Measurements from ENCODE around the gene ZC3H14.
A peak's percentile ranks its signal among the peaks of the same experiment; 100 is the strongest.

ZC3H14 gene

DNA sequence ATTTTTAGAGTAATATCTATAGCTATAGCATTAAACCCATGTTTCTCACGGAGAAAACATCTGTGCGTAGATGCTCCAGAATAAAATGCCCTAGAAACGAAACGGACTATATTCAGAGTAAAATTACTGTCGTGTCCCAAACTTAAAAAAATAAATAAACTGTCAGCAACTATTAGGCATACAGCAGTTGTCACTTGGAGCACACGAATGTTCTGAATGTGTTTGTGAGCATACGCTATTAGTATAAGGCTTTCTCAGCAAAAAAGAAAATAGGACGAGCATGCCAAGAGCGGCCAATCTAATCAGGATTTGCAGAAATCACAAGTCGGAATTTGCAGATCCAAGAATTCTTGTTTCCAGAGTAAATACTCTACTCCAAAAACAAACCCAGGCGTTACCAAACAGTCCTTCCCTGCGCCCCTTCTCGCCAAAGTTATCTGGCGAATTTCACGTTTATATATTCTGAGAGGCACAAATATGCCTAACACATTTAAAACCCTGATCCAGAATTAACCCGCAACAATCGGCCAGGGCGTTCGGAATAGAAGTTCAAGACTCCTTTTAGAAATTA lies 8.9 kb upstream of the ZC3H14 start:
- DNase-seq: no peak

DNA sequence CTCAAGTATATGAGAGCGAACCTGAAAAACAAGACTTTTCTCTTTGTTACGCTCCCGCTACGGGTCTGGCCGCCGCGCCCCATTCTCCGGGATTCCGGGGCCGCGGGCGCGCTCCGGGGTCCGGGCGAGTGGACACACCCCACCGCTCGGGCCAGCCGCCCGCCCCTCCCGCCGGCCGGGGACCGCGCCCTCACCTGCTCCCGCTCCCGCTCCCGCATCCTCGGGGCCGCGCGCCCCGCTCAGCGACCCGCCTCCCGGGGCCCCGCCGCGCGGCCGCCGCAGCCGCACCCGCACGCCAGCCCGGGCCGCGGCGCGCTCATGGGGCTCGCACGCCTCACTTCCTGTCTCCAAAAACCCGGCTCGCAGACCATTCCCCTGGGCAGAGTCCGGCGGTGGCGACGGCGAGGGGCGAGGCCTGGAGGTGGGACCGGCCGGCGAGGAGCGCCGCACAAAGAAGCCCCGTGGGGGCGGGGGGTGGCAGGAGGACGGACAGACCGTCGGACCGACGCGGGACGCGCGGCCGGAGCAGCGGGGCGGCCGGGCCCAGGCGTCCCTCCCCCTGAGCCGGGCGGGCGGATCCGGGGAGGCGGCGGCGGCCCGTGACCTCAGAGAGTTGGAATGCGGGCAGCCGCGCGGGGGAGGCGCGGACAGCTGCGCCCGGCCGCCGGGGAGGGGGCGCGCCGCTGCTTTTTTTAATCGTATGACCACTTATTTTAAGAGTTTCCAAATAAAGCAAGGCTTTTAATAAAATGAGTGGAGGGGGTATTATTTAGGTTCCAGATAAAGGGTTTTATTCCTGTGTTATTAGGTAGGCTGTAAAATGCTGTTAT lies 8.2 kb upstream of the ZC3H14 start, which contains the start of gene PTPN21:
Gene PTPN21 (minus strand): TSS at position 551 of the 830 bp plus-strand sequence. CDS start 4,590 bp downstream, outside the sequence.
- peak; percentile 20 for DNase-seq

DNA sequence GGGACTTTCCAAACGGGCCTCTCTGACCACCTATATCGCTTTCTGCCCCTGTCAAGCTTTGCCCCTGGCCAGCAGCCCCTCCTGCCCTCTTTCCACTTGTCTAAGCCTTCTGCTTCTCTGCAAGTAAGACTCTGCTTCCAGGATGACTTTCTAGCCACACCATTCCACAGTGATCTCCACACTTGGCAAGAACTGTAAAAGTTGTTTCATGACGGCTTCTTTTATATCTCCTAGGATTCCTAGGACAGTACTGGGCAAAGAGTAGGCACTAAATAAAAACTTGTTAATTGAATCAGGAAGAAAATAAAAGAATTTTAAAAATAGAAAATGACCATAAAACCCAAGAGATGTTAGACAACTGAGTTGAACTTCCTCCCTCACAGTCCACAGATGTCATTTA lies 6.3 kb upstream of the ZC3H14 start:
- DNase-seq: no peak

DNA sequence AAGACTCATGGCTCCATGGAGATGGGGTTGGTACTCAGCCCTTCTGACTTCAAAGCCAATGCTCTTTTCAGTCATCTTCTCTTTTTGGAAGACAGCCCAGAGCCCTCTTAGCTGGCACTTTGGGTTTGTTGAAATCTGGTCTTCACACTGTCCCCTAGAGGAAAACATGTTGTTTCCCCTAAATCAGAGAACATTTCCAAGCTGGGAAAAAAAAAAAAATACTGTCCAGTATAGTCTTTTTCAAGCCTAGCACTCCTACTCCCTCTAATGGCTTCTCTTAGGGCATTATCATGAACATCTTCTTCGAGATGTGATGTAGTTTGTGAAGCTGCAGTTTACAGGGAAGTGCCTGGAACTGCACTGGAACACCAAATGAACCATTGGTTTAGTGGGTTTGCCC lies 3.0 kb upstream of the ZC3H14 start:
- no peak for DNase-seq

DNA sequence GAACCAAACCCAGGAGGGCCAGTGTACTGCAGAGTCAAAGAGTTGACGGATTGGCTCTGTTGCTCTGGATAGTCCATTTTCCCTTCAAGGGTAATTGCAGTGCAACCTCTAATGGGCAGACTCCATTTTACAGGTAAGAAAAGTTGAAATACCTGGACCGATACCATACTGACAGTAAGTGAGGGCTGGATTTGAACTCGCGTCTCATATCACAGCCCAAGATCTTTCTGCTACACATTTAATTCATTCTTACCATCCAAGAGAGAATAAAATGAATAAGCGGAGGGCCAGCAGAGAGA lies 356 bp upstream of the ZC3H14 start:
- DNase-seq: no peak

DNA sequence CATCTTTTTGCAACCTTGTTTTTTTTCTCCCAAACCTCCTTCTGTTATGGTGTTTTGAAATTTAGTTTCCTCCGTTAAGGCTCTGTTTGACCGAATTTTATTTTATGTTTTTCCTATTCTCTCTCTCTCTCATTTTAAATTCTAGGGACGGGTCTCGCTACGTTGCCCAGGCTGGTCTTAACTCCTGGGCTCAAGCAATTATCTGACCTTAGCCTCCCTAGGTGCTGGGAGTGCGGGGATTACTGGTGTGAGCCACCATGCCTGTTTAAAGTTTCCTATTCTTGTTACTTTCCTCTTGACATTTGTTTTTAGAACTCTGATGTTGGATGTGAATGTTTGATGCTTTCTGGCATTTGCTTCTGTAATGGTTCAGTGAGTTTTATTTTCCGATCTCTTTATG lies 1.0 kb downstream of the ZC3H14 start:
- DNase-seq: no peak

DNA sequence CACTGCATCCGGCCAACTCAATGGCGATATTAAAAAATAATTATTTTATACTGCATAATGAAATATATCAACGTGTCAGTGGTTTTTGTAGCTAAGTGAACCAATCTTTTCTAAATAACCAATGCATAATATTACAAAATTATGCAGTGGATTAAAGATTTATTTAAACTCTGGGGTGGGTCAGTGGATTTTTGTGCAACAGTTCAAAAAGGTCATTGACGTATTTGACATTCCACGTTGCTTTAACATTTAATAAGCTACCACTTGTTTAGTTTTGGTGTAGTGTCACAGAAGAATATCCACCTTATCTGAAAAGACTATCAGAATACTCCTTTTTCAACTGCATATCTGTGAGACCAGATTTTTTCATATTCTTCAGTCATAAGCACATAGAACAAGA lies 2.6 kb downstream of the ZC3H14 start:
- DNase-seq: no peak

DNA sequence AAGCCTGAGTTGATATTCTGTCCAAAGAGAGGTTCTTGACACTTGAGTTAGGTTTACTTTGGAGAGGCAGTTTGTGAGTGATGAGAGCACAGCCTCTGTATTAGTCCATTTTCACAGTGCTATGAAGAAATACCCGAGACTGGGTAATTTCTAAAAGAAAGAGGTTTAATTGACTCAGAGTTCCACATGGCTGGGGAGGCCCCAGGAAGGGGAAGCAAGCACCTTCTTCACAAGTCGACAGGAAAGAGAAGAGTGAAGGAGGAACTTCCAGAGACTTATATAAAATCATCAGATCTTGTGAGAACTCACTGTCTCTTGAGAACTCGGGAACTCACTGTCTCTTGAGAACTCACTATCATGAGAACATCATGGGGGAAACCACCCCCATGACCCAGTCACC lies 5.4 kb downstream of the ZC3H14 start:
- no peak for DNase-seq

DNA sequence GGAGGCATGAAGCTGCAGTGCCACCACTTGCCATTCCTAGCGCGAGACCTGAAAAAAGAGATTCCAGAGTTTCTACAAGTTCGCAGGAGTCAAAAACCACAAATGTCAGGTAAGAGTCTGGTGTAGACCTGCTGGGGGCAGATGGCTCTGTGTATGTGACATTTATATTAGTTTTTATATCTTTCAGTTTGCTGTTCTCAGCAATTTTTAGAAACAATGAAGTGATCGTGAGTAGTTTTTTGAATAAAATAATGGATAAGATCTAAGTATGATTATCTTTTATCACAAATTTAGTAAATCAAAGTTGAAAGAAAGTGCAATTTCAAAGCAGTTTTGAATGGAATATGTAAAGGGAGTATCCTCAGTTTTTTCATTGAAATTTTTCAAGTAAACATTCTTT lies 9.3 kb downstream of the ZC3H14 start:
- DNase-seq: no peak

DNA sequence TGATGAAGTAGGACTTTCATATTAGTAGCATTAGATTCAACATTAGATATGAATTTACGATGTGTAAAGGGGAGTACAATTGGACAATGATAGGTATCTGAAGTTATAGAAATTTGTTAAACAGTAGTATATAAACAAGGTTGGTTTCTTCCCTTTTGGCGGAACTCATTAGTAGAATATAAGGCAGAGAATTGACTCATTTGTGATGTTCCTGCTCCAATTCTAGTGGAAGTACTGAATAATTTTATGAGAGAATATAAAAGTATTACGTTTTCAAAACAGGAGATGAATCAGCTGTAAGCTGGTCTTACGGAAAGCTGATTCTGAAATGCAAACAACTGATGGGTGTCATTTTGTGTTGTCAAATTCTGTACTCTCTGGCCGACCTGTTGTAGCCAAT lies 13.4 kb downstream of the ZC3H14 start:
- no peak for DNase-seq

DNA sequence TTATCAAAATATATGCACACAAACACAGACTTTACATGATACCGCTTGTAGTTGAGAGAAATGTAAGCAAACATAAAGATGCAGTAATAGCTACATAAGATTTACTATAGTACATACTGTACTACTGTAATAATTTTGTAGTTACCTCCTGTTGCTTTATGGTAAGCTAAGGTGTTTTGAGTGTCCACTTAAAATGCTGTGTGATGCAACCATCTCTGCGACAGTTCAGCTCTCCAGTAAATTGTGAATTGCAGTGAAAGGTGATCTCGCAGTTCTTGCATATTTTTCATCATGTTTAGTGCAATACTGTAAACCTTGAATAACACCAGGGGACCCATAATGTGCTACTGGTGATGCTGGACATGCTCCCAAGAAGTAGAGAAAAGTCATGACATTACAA lies 21.6 kb downstream of the ZC3H14 start:
- DNase-seq: no peak

DNA sequence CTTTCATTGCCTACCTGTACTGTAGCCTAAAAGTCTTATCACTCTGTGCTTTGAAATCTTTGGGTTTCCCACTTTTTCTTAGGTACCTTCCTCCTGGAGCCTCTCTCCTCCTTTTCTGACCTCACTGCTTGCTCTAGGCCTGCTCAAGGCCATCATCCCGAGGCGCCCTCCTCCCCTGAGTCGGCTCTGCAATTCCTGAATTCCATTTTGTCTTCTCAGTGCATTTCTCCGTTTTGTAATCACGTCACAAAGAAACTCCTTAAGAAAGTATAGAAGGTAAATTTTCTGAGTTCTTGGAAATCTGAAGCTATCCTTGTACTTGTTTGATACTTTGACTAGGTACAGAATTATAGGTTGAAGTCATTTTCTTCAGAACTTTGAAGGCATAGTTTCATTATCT lies 25.2 kb downstream of the ZC3H14 start:
- no peak for DNase-seq

DNA sequence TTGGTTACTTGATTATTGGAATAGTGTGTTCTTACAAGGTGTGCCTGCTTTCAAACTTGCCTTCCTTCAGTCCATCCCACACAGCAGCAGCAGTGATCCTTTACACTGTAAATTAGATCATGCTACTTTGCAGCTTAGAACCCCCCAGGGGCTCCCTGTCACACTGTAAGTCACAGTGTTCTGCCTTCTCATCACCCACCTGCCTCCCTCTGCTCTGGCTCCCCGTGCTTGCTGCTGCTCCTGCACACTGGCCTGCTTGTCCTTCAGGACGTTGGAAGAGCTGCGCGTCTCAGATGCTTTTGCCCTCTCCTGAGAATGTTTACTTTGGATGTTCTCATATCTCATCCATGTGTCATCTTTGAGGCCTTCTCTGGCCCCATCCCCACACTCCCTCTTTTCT lies 27.3 kb downstream of the ZC3H14 start:
- no peak for DNase-seq

DNA sequence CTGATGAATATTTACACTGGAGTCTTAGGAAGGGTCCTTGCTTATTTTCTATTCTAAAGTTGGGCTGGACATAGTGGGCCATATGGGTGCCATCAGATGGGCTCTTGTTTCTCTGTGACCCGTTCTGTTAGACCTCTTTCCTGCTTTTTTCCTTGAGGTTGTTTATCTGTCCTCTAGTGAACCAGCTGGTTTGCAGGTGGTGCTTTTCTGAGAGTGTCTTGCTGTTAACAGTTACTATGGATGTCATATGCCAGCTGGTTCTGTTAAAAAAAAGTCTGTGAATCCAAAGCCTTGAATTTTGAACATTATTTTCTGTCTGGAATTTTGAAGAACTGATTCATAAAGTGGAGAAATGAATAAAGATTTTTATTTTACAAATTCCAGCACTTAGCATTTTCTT lies 29.2 kb downstream of the ZC3H14 start:
- DNase-seq: no peak

DNA sequence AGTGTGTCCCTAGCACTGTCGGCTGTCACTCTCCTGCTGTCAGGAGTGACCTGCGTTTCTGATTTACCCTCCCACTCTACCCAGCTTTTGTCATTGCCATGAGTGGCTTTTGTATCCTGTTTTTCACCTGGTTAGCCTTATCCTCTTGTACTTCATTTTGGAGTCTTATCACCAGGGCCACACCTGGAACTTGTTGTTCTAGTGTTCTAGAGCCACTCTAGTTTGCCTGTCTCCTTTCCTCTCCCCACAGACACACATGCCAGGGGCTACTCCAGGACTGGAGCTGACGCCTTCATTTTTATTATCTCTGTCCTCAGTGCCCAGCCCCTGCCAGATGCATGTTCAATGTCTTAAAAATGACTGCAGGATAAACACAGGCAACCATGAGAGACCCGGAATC lies 34.2 kb downstream of the ZC3H14 start:
- no peak for DNase-seq

DNA sequence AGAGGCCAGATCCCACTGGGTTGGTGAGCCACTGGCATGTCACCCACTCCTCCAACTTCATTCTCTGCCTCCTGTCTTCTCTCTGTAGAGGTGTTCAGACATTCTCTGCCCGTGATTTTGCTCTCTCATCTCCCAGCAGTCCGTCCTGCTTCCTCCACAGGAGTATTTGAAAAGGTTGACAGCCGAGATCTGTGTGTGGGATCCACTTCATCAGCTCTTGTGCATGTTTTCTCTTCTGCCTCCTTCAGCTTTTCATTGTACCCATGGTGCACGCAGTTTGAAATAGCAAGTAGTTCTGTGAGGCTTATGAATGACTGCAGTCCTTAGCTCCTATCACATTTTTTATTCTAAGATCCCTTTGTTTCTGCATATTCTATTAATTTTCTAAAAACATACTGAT lies 34.8 kb downstream of the ZC3H14 start:
- no peak for DNase-seq

DNA sequence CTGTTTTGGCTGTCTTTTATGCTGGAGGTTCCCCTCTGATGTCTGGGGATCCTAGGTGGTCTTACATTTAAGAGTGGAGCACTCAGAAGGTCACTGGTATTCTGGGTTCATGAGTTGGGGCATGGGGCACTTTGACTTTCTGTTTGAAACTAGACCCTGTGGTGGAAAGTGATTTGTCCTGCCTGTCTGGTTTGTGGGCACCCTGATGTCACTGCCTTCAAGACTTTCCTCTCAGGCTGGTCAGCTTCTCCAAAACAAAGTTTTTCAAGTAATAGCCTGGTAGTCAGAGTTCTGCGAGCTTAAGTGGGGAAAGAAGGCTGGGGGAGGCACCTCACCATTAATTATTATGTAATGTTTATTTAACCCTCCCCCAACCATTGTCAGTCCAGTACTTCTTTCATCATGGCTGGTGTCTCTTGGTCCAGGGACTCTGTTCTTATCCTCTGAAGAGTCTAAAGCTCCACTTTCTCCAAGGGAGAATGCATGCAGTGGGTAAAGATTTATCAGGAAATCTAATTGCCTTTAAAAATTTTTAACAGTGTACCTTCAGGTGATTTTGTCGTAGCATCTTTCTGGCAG lies 35.3 kb downstream of the ZC3H14 start:
- DNase-seq: no peak

DNA sequence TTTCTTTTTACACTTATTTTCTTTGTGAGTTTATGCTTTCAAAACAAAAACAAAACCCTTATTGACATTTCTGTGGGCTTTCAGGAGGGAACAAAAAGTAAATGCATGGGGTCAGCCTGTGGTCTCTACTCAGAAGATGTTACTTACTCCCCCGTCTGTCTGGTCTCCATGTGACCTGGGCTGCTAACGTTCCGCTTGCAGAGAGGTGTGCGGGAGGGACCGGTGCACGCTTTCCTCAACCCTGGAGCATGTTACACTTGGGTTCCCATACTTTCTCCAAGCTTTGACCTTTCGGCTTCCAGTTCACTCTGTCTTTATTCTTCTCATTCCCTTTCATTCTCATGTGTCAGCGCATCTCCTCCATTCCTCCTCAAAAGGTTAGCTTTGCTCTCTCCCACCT lies 36.5 kb downstream of the ZC3H14 start:
- no peak for DNase-seq

DNA sequence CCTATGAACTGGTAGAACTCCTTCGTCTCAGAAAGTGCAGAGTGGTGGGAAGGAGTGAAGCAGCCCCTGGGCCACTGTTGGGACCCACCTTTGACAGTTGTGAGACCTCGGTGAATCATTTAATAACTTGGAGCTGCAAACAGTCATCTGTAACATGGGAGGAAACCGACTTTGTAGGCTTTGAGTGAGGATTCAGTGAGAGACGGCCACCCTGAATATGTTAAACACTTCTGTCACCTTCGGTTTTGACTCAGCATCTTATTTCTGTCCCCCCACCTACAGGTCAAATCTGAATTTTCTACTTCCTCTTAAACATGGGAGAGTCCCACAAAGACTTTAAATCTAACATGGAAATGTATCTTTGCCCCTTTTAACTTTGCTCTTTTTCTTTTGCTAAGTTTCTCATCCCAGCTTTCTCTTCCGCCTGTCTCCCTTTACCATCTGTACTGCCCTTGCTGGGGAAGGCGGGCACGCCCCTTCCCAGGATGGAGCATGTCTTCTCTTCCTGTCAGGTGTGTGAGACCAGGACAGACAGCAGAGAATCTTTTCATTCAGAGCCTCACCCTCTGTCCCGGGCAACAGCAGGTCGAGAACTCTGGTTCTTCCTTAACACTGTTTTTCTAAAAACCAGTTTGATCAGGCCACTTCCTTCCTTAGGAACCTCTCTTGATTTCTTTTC lies 37.1 kb downstream of the ZC3H14 start:
- DNase-seq: peak; percentile 6

DNA sequence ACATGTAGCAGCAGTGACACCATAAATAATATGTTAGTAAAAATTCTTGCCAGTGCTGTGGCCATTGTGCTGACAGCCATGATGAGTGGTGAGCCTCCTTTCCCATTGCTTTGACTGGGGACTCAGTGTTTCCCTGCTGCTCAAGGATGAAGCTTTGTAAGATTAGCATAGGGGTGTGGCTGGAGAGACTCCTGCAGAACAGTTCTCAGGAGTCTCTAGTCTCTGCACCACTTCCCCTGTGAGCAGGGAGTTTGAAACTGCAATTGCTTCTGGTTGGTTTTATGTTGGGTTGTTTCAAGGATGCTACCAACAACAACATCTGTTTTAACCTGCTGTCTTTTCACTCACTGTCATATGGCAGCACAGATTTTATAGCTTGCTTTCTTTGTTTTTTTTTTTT lies 41.4 kb downstream of the ZC3H14 start:
- no peak for DNase-seq

DNA sequence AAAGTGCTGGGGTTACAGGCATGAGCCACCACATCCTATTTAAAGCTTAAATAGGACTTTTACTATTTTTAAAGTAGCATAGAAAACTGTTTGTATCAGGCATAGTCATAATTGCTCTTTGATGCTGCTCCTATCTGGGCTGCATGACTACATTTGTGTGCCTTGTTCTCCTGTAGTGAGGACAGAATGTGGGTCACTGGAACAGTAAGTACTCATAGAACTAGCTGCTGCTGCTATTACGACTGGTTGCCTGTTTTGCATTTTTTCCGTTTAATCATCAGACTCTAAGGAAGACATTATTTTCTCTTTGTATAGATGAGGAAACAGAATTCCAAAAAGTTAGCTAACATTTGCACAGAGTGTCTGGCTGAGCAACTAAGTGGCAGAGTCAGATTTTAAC lies 42.8 kb downstream of the ZC3H14 start:
- DNase-seq: no peak

DNA sequence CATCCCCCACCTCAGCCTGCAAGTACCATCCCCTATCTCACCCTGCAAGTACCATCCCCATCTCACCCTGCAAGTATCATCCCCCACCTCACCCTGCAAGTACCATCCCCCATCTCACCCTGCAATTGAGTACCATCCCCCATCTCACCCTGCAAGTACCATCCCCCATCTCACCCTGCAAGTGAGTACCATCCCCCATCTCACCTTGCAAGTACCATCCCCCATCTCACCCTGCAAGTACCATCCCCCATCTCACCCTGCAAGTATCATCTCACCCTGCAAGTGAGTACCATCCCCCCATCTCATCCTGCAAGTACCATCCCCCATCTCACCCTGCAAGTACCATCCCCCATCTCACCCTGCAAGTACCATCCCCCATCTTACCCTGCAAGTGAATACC lies 45.0 kb downstream of the ZC3H14 start:
- DNase-seq: no peak

DNA sequence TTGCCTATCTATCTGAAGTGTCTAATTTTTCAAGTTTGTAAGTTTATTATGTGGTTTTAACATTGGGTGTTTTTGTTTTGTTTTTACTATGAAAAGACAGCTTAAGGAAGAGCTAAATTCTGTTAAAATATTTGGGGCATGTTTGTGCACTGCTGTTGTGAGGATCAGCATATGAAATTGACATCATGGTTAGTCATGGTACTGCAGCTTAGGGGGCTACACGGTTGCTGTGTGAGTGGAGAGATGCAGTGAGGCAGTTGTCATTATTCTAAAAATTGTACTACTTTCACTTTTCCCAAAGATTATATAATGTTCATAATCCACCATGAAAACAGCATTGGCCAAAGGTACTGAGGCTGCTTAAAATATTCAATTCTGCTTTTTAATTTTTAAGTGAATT lies 49.0 kb downstream of the ZC3H14 start:
- no peak for DNase-seq

DNA sequence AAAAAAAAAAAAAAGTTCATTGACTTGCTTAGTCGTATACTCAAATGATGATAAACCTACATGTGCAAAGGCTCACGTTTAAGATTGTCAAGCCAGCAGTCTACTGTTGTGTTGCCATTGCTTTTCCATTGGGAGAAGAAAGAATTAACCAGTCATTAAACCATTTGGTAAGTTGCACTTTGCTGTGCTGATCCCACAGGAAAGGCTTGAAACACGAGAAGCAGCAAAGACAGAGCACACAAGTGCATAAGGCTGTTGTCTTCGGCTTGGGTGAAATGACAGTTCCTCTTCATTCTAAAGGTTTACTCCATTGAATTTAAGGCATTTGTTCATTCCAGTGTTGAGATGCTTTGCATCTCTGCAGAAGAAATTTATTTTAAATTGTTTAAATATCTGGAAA lies 50.1 kb downstream of the ZC3H14 start:
- DNase-seq: no peak
